ENCODE data around the gene PTGER1. TPM values are rescaled to one million over a fixed set of nuclear protein-coding genes. Genes with fewer than 3 reads are reported as not detected.
"Not testable (repeated sequence)": the region's sequence is repeated elsewhere in the genome, so short reads cannot be mapped to it uniquely, and the experiment has no call there.

The PTGER1 gene
- total and polyA plus RNA-seq, 4 donors, result 0.15 to 0.42 (median 0.22) TPM; not detected in 1

DNA sequence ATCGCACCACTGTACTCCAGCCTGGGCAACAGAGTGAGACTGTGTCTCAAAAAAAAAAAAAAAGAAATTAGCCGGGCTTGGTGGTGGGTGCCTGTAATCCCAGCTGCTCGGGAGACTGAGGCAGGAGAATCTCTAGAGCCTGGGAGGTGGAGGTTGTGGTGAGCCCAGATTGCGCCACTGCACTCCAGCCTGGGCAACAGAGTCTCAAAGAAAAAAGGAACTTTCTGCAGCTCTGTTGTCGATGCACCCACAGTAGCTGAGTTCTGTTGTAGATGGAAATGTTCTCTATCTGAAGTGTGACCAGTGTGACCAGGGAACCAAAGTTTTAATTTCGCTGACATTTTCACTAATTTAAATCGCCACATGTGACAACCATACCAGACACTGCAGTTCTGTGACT lies 12.8 kb downstream of the PTGER1 start:
- 98% methylated on average over 7 of the region's 7 CpGs for WGBS
- H3K9me3 ChIP-seq (ENCODE audit: control insufficient read depth in 4 of 4, low read length in 3 of 4); H3K4me3 ChIP-seq (ENCODE audit: low read depth in 1 of 3, low read length in 3 of 3); DNase-seq (ENCODE audit: low spot score); H3K27me3 ChIP-seq (ENCODE audit: control insufficient read depth in 4 of 4, insufficient read depth in 4 of 4, low read length in 3 of 4); H3K9ac ChIP-seq (ENCODE audit: low read depth in 1 of 2, low read length in 2 of 2); H3K4me1 ChIP-seq (ENCODE audit: control insufficient read depth in 4 of 4, insufficient read depth in 4 of 4, low read length in 3 of 4); H3K27ac ChIP-seq (ENCODE audit: low read depth in 1 of 2, low read length in 2 of 2): not testable (repeated sequence)
- H3K36me3 ChIP-seq (ENCODE audit: control insufficient read depth in 4 of 4, insufficient read depth in 3 of 4, low read depth in 1 of 4, low read length in 3 of 4), result peaks cover 6 to 38% (median 15%) of the 10 kb centered on the region in 4 donors

DNA sequence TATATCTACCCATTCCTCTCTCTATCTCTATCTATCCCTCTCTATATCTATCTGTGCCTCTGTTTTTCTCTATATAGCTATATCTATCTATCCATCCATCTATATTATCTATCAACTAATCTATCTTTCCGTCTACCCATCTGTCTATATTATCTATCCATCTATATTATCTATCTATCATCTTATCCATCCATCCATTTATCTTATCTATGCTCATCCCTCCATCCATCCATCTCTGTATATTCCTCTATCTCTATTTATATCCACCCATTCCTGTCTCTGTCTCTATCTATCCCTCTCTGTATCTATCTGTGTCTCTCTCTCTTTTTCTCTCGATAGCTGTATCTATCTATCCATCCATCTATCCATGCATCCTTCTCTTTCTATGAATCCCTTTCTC lies 14.2 kb downstream of the PTGER1 start:
- H3K36me3 ChIP-seq (ENCODE audit: control insufficient read depth in 4 of 4, insufficient read depth in 3 of 4, low read depth in 1 of 4, low read length in 3 of 4), result peaks cover 5 to 34% (median 15%) of the 10 kb centered on the region in 4 donors
- no peak for TF ChIP-seq FOXA2 (IDR thresholded peaks at IDR 0.05)
- TF ChIP-seq, protein P1, sequence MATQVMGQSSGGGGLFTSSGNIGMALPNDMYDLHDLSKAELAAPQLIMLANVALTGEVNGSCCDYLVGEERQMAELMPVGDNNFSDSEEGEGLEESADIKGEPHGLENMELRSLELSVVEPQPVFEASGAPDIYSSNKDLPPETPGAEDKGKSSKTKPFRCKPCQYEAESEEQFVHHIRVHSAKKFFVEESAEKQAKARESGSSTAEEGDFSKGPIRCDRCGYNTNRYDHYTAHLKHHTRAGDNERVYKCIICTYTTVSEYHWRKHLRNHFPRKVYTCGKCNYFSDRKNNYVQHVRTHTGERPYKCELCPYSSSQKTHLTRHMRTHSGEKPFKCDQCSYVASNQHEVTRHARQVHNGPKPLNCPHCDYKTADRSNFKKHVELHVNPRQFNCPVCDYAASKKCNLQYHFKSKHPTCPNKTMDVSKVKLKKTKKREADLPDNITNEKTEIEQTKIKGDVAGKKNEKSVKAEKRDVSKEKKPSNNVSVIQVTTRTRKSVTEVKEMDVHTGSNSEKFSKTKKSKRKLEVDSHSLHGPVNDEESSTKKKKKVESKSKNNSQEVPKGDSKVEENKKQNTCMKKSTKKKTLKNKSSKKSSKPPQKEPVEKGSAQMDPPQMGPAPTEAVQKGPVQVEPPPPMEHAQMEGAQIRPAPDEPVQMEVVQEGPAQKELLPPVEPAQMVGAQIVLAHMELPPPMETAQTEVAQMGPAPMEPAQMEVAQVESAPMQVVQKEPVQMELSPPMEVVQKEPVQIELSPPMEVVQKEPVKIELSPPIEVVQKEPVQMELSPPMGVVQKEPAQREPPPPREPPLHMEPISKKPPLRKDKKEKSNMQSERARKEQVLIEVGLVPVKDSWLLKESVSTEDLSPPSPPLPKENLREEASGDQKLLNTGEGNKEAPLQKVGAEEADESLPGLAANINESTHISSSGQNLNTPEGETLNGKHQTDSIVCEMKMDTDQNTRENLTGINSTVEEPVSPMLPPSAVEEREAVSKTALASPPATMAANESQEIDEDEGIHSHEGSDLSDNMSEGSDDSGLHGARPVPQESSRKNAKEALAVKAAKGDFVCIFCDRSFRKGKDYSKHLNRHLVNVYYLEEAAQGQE (IDR thresholded peaks at IDR 0.05), result no peak
- TF ChIP-seq, protein P2, sequence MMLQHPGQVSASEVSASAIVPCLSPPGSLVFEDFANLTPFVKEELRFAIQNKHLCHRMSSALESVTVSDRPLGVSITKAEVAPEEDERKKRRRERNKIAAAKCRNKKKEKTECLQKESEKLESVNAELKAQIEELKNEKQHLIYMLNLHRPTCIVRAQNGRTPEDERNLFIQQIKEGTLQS (IDR thresholded peaks at IDR 0.05), result no peak
- TF ChIP-seq YY1 (IDR thresholded peaks at IDR 0.05), result no peak
- TF ChIP-seq HNF4G (IDR thresholded peaks at IDR 0.05), result no peak
- TF ChIP-seq GABPA (IDR thresholded peaks at IDR 0.05 in 1 of 2, conservative IDR thresholded peaks at IDR 0.05 in 1 of 2), result no peak
- no peak for TF ChIP-seq TAF1 (conservative IDR thresholded peaks at IDR 0.05)
- TF ChIP-seq SP1 (IDR thresholded peaks at IDR 0.05), result no peak
- no peak for TF ChIP-seq NR2F2 (IDR thresholded peaks at IDR 0.05)
- TF ChIP-seq EGR1 (IDR thresholded peaks at IDR 0.05; ENCODE audit: low read depth in 2 of 2), result no peak
- TF ChIP-seq RAD21 (IDR thresholded peaks at IDR 0.05), result no peak
- no peak for TF ChIP-seq RXRA (IDR thresholded peaks at IDR 0.05)
- TF ChIP-seq, protein P3, sequence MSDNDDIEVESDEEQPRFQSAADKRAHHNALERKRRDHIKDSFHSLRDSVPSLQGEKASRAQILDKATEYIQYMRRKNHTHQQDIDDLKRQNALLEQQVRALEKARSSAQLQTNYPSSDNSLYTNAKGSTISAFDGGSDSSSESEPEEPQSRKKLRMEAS (IDR thresholded peaks at IDR 0.05), result no peak
- WGBS, result 97% methylated on average over 2 of the region's 2 CpGs

DNA sequence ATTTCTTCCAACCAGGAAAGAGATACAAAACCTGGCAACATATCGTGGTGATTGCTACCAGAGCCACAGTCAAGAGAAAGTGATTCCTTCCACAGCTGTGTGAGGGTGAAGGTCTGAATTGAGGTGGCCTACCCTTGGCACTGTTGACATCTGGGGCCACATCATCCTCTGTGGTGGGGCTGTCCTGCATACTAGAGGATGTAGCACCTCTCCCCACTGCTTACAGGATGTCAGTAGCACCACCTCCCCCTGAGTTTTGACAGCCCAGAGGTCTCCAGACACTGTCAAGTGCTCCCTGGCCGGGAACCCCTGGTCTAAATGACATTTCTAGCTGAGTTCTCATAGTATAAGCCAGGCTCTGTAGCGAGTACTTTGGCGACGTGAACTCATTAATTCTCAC lies 15.5 kb downstream of the PTGER1 start:
- H3K4me3 ChIP-seq (ENCODE audit: low read depth in 1 of 3, low read length in 3 of 3), result no peak overlapping the region
- DNase-seq (ENCODE audit: low spot score), result no peak
- no peaks in the 10 kb centered on the region for H3K4me1 ChIP-seq (ENCODE audit: control insufficient read depth in 4 of 4, insufficient read depth in 4 of 4, low read length in 3 of 4)
- 81% methylated on average over 5 of the region's 5 CpGs for WGBS
- no peaks in the 10 kb centered on the region for H3K9me3 ChIP-seq (ENCODE audit: control insufficient read depth in 4 of 4, low read length in 3 of 4)
- no peaks in the 10 kb centered on the region for H3K27me3 ChIP-seq (ENCODE audit: control insufficient read depth in 4 of 4, insufficient read depth in 4 of 4, low read length in 3 of 4)
- no peak overlapping the region for H3K27ac ChIP-seq (ENCODE audit: low read depth in 1 of 2, low read length in 2 of 2)
- H3K36me3 ChIP-seq (ENCODE audit: control insufficient read depth in 4 of 4, insufficient read depth in 3 of 4, low read depth in 1 of 4, low read length in 3 of 4), result peaks cover 4 to 33% (median 14%) of the 10 kb centered on the region in 4 donors
- H3K9ac ChIP-seq (ENCODE audit: low read depth in 1 of 2, low read length in 2 of 2), result no peak overlapping the region
- TF ChIP-seq FOXA1 (IDR thresholded peaks at IDR 0.05), result no peak
- TF ChIP-seq, protein P4, sequence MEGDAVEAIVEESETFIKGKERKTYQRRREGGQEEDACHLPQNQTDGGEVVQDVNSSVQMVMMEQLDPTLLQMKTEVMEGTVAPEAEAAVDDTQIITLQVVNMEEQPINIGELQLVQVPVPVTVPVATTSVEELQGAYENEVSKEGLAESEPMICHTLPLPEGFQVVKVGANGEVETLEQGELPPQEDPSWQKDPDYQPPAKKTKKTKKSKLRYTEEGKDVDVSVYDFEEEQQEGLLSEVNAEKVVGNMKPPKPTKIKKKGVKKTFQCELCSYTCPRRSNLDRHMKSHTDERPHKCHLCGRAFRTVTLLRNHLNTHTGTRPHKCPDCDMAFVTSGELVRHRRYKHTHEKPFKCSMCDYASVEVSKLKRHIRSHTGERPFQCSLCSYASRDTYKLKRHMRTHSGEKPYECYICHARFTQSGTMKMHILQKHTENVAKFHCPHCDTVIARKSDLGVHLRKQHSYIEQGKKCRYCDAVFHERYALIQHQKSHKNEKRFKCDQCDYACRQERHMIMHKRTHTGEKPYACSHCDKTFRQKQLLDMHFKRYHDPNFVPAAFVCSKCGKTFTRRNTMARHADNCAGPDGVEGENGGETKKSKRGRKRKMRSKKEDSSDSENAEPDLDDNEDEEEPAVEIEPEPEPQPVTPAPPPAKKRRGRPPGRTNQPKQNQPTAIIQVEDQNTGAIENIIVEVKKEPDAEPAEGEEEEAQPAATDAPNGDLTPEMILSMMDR (IDR thresholded peaks at IDR 0.05; ENCODE audit: low read depth, low read length, missing input control), result no peak
- TF ChIP-seq, protein P5, sequence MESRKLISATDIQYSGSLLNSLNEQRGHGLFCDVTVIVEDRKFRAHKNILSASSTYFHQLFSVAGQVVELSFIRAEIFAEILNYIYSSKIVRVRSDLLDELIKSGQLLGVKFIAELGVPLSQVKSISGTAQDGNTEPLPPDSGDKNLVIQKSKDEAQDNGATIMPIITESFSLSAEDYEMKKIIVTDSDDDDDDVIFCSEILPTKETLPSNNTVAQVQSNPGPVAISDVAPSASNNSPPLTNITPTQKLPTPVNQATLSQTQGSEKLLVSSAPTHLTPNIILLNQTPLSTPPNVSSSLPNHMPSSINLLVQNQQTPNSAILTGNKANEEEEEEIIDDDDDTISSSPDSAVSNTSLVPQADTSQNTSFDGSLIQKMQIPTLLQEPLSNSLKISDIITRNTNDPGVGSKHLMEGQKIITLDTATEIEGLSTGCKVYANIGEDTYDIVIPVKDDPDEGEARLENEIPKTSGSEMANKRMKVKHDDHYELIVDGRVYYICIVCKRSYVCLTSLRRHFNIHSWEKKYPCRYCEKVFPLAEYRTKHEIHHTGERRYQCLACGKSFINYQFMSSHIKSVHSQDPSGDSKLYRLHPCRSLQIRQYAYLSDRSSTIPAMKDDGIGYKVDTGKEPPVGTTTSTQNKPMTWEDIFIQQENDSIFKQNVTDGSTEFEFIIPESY (IDR thresholded peaks at IDR 0.05), result no peak
- no peak for TF ChIP-seq HNF4G (IDR thresholded peaks at IDR 0.05)
- no peak for TF ChIP-seq JUND (IDR thresholded peaks at IDR 0.05)
- no peak for TF ChIP-seq NR2F2 (IDR thresholded peaks at IDR 0.05)
- no peak for TF ChIP-seq EGR1 (IDR thresholded peaks at IDR 0.05; ENCODE audit: low read depth in 2 of 2)
- TF ChIP-seq FOXA2 (IDR thresholded peaks at IDR 0.05), result no peak
- no peak for TF ChIP-seq TAF1 (conservative IDR thresholded peaks at IDR 0.05)
- no peak for TF ChIP-seq HNF4A (conservative IDR thresholded peaks at IDR 0.05)
- TF ChIP-seq, protein P2 (IDR thresholded peaks at IDR 0.05), result no peak
- no peak for TF ChIP-seq RAD21 (IDR thresholded peaks at IDR 0.05)
- TF ChIP-seq, protein P3 (IDR thresholded peaks at IDR 0.05), result no peak

More for the DNA sequence above, 14.2 kb downstream of the PTGER1 start:
- Histone ChIP-seq H3K27me3 (ENCODE audit: control insufficient read depth in 4 of 4, insufficient read depth in 4 of 4, low read length in 3 of 4) (no peaks in the 10 kb centered on the region), H3K4me3 (ENCODE audit: low read depth in 1 of 3, low read length in 3 of 3) (no peak overlapping the region), H3K4me1 (ENCODE audit: control insufficient read depth in 4 of 4, insufficient read depth in 4 of 4, low read length in 3 of 4) (no peaks in the 10 kb centered on the region), H3K9ac (ENCODE audit: low read depth in 1 of 2, low read length in 2 of 2) (no peak overlapping the region), H3K9me3 (ENCODE audit: control insufficient read depth in 4 of 4, low read length in 3 of 4) (no peaks in the 10 kb centered on the region), H3K27ac (ENCODE audit: low read depth in 1 of 2, low read length in 2 of 2) (no peak overlapping the region)
- DNase-seq (ENCODE audit: low spot score), result no peak

Measured in liver (tissue), 9 donors.